ENCODE data around the gene DAPK2.
"Not testable (repeated sequence)": the region's sequence is repeated elsewhere in the genome, so short reads cannot be mapped to it uniquely, and the experiment has no call there.

DAPK2 gene

GRCh38 chr15:63970621-63971426, 75.5 kb downstream of the DAPK2 start:
- DNase-seq, result no peak

DNA sequence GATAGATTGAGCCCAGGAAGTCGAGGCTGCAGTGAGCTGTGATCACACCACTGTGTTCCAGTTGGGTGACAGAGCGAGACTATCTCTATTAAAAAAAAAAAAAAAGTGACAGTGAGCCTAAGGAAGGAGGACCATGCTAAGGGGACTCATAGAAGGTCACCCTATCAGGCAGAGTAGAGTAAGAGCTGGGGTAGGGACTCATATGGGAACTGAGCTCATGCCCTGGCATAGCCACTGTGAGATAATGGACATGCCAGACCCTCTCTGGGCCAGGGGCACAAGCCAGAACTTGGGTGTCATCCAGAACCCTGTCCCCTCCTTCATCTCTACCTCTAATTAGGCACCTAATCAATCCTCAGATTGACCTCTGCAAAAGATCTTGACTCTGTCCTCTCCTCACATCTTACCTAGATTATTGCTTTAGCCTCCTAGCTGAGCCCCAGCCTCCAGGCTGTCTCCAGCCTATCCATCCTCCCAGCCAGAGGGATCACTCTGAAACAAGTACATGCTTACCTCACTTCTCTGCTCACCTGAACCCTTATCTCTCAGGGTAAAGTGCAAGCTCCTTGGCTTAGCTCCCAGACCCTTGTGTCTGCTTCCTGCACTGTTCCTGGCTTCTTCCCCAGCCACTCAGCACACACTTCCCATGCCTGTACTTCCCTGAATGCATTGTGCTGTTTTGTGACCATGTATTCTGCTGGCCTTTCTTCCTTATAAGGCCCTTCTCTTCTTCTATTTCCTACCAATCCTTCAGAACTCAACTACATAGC, 76.4 kb downstream of the DAPK2 start:
- no peak for DNase-seq

DNA sequence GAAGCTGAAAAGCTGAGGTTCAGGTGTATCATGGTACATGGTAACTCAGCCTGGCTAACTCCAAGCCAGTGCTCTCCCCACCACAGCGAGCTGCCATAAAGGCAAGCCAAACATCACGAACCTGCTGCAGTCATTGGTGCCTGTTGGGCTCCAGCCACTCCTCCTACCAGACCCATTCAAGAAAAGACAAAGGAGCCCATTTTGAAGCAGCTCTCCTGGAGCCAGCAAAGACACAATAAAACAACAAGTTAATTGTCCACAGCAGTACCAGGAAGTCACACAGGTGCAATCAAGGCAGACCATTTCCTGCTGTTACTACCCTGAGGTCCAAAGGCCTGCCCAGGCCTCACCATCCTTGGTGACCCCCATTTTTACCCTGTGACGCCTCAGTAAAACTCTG, 77.6 kb downstream of the DAPK2 start:
- DNase-seq, result no peak

DNA sequence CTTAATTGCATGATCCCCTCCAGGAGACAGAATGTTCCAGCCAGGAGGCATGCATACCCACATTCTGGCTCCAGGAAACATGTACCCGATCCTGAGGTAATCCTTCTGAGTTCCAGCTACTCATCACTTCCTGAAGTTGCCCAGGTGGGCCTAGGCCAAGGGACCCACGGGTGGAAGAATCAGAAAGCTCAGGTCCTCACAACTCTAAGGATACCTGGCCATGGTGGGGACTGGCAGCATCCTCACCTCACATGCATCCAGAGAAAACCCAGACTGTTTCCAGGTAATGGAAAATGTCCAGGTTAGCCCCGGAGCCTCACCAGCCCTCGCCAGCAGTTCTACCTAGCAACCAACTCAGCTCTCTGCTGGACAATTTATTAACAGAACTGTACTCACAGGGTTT, 78.2 kb downstream of the DAPK2 start:
- DNase-seq, result no peak

- no peak for DNase-seq
These were observed 78.7 kb downstream of the DAPK2 start for GRCh38 chr15:63967616-63968015.

DNA sequence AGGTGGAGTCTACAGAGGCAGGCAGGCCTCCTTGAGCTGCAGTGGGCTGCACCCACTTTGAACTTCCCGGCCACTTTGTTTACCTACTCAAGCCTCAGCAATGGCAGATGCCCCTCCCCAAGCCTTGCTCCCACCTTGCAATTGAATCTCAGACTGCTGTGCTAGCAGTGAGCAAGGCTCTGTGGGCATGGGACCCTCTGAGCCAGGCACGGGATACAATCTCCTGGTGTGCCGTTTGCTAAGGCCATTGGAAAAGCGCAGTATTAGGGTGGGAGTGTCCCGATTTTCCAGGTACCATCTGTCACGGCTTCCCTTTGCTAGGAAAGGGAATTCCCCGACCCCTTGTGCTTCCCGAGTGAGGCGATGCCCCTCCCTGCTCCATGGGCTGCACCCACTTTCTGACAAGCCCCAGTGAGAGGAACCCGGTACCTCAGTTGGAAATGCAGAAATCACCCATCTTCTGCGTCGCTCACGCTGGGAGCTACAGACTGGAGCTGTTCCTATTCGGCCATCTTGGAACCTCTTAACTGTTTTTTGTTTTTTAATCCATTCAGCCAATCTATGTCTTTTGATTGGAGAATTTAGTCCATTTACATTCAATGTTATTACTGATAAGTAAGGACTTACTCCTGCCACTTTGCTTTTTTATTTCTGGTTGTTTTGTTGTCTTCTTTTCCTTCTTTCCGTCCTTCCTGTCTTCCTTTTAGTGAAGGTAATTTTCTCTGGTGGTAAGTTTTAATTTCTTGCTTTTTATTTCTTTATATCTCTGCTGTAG, 83.2 kb downstream of the DAPK2 start:
- DNase-seq, result not testable (repeated sequence)

GRCh38 chr15:63953524-63953923, 92.8 kb downstream of the DAPK2 start:
- no peak for DNase-seq

- DNase-seq, result peak; percentile 83
These were observed 95.3 kb downstream of the DAPK2 start for GRCh38 chr15:63950911-63951481.

GRCh38 chr15:63948971-63949370, 97.3 kb downstream of the DAPK2 start:
- DNase-seq, result no peak

DNA sequence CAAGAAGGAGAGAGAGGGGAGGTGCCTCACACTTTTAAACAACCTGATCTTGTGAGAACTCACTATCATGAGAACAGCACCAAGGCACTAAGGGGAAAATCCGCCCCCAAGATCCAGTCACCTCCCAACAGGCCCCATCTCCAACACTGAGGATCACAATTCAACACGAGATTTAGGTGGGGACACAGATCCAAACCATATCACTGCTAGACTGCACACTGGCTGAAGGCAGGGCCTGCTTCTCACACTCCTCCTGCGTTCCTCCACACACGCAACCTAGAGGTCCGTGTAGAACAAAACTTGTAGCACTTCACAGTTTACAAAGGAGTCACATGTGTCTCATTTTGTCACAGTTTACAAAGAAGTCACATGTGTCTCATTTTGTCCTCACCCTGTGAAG, 97.8 kb downstream of the DAPK2 start:
- DNase-seq, result no peak

- DNase-seq, result no peak
These were observed 99.1 kb downstream of the DAPK2 start for GRCh38 chr15:63947228-63947627.

DNA sequence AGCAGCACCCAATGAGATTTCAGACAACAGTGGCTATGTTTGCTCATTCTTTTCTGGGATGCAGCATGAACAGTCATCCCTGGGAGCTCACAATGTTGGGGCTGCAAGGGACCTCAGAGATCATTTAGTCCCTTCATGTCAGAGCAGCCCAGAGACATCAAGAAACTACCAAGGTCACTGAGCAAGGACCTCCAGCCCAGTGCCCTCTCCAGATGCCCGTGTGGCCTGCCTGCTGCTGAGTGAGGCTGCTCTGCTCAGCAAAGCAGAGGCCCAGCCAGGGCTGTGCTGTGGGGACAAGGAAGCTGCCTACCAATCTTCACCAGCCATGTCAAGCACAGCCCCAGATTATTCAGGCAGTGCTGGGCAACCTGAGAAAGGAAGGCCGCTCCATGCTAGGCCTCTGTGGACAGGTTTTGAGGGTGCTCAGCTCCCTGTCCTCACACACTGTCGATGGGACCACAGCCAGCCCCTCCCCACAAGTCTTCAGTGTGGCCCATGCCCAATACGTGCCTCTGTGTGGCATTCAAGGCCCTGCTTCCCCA, 99.7 kb downstream of the DAPK2 start:
- no peak for DNase-seq

- DNase-seq, result no peak
These were observed 100.4 kb downstream of the DAPK2 start for GRCh38 chr15:63945838-63946298.

- DNase-seq, result peak; percentile 15
These were observed 101.1 kb downstream of the DAPK2 start for GRCh38 chr15:63945007-63945788.

DNA sequence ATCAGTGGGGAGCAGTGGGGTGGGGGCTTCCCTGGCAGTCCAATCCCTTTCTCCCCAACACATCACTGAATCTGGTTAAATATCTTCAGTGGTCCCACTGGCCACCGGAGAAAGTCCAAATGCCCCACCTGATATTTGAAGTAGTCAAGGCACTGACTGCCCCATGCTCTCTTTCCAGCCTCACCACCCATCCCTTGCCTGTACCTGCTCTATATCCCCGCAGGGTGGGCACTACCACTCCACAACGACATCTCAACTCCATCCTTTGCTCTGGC, 101.7 kb downstream of the DAPK2 start:
- no peak for DNase-seq

DNA sequence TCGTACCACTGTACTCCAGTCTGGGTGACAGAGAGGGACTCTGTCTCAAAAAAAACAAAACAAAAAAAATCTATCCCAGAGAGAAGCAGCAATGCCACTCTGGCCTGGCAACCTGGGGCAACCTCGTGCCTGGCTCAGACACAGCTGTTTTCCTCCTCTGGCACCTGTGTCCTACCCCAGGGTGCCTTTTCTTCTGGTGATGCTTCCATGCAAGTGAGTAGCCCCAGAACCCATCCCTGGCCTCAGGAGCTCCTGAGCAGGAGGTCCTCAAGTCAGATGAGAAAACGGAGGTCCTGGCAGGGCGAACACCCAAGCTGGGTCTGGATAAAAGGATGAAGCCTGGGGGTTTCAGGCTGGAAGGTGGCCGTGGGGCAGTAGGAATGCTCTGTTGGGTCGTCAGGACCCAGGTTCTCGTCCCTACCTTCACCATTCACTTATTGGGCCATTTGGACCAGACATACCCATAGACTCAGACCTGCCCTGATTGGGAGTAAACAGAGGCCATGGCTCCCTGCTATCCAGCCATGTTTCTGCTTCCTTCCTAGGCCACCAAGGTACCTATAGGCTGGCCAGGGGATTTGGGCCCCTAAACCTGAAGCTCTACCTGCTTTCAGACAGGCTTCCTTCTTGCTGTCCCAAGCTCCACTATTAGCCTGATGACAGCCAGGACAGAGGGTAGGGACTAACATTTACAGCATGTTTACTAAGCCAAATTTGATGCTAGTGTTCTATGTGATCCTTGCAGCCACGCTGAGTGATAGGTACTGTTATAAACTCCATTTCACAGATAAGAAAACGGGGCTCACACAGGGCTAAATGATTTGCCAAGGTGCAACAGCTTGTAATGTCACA, 102.2 kb downstream of the DAPK2 start:
- no peak for DNase-seq

GRCh38 chr15:63942486-63943365, 103.6 kb downstream of the DAPK2 start:
- DNase-seq, result no peak

DNA sequence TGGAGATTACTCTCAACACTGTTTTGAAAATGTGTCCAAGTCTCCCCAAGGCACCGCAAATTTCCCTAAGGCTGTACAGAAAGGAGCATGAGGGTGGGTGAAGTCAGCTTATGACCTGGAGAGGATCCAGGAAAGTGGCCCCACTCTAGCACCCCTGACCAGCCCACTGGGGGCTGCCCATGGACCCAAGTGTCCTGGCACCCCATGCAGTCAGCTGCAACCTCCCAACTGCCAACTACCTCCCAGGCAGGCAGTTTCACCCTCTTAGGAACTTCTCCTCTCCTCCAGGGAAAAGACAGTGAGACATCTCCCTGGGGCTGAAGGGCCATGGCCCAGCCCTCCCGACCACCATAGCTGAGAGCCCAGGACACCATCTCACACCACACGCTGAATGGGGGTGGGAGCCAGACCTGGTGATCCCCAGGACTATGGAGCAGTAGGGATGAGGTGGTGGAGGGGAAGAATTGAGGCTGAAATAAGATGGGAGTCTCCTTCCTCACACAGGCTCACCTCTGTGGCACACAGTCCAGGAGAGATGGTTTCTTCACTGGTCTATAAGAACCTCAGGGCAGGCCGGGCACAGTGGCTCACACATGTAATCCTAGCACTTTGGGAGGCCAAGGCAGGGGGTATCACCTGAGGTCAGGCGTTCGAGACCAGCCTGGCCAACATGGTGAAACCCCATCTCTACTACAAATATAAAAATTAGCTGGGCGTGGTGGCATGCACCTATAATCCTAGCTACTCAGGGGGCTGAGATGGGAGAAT, 104.4 kb downstream of the DAPK2 start:
- no peak for DNase-seq

GRCh38 chr15:63940966-63941620, 105.2 kb downstream of the DAPK2 start:
- no peak for DNase-seq
